ENCODE results near the gene ADAM10. TPM values are rescaled to one million over a fixed set of nuclear protein-coding genes. Genes with fewer than 3 reads are reported as not detected.

Gene ADAM10
- total and polyA plus RNA-seq, 2 of the 8 experiments (the other 6 are each of a cell fraction or from before 2014, with no cell fraction given) = 46.5 to 163 TPM

DNA sequence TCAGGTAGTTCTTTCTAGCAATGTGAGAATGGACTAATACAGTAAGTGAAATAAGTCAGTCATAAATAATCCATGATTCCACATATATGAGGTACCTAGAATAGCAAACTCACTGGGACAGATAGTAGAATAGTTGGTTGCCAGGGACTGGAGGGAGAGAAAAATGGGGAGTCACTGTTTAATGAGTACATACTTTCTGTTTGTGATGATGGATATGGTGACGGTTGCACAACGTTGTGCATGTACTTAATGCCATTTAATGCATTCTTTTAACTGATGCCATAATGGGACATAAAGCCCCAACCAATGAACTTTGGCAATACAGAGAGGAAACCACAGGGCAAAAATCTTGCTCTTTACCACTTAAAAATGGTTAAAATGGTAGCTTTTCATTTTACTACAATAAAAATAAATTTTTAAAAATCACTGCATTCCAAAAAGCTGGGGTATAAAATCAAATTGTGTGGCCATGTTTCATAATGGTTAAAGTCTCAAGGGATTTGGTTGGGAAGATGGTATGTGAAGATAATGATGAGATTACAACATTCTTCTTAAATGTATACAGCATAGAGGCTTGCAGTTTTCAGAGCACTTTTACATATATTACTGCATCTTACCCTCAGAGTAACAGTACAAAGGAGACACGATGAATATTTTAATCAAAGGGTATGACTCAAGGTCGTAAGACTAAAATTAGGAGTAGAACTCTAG, 45.2 kb downstream of the ADAM10 start:
- Histone ChIP-seq H3K79me1 (ENCODE audit: low read depth, low read length) (peaks cover 2% of the 10 kb centered on the region; the same call in 1 of the 2 replicates), H2BK20ac (ENCODE audit: low read length) (no peak overlapping the region), H2BK12ac (ENCODE audit: low read depth, low read length) (no peak overlapping the region), H3K27ac (ENCODE audit: low read depth, low read length) (no peak overlapping the region), H3K4me2 (ENCODE audit: insufficient read depth in 1 of 2, low read depth in 2 of 2, low read length in 2 of 2) (no peak overlapping the region), H3K9me3 (ENCODE audit: insufficient read depth in 2 of 2, low read depth in 1 of 2, low read length in 1 of 2) (no peaks in the 10 kb centered on the region), H3K18ac (ENCODE audit: extremely low read depth, low read length) (no peak overlapping the region), H2BK120ac (replicated peaks; ENCODE audit: low read depth, low read length) (no peak overlapping the region), H3K14ac (ENCODE audit: insufficient read length) (no peak overlapping the region), H2AFZ (ENCODE audit: low read length) (no peak overlapping the region), H2AK5ac (ENCODE audit: low read depth, low read length) (no peak overlapping the region), H4K91ac (replicated peaks; ENCODE audit: insufficient read length, low read length) (no peak overlapping the region), H3K23me2 (ENCODE audit: low read depth, low read length) (no peaks in the 10 kb centered on the region), H4K5ac (ENCODE audit: insufficient read length, low read depth, low read length) (no peak overlapping the region), H2BK5ac (ENCODE audit: low read depth, low read length) (no peak overlapping the region), H3K36me3 (ENCODE audit: control insufficient read depth in 2 of 4, insufficient read depth in 4 of 4, low read length in 3 of 4) (no peaks in the 10 kb centered on the region), H3K9ac (replicated peaks in 1 of 4; ENCODE audit: extremely low read depth in 1 of 4, low read depth in 3 of 4, low read length in 3 of 4) (no peak overlapping the region), H3K79me2 (ENCODE audit: control insufficient read depth in 1 of 2, insufficient read depth in 2 of 2, low read length in 2 of 2) (peaks cover 3 to 78% of the 10 kb centered on the region in 2 experiments), H4K20me1 (replicated peaks in 1 of 2; ENCODE audit: control insufficient read depth in 1 of 2, insufficient read depth in 2 of 2, low read length in 2 of 2) (peaks cover 2 to 5% of the 10 kb centered on the region in 2 experiments), H3K23ac (ENCODE audit: insufficient read length) (no peak overlapping the region), H3K4me1 (replicated peaks in 1 of 4; ENCODE audit: control insufficient read depth in 3 of 4, insufficient read depth in 4 of 4, low read length in 3 of 4) (no peaks in the 10 kb centered on the region), H3K4ac (replicated peaks; ENCODE audit: insufficient read length, low read depth, low read length) (no peak overlapping the region), H4K8ac (ENCODE audit: extremely low read depth, insufficient read depth, low read length) (no peak overlapping the region), H3K56ac (replicated peaks; ENCODE audit: insufficient read length, low read depth, low read length) (no peak overlapping the region), H3K27me3 (replicated peaks in 1 of 4; ENCODE audit: control insufficient read depth in 3 of 4, extremely low read depth in 1 of 4, insufficient read depth in 3 of 4, low read length in 3 of 4) (no peaks in the 10 kb centered on the region; a peak in 1 of 7 replicates), H2BK15ac (ENCODE audit: low read length) (no peak overlapping the region), H3K4me3 (ENCODE audit: extremely low read depth in 1 of 4, insufficient read depth in 2 of 4, low read depth in 3 of 4, low read length in 4 of 4) (no peak overlapping the region)
- POLR2A ChIA-PET (ENCODE audit: partially characterized antibody) = no interaction called here
- FAIRE-seq = no peak
- CTCF ChIA-PET (ENCODE audit: partially characterized antibody) = no interaction called here
- 93% methylated on average over 4 of the region's 4 CpGs; no CpG with 5 or more reads in 1 of the 2 experiments for WGBS, 2 experiments (ENCODE audit: extremely low coverage in 1 of 2, insufficient coverage in 1 of 2, insufficient read length in 1 of 2, insufficient replicate concordance in 2 of 2, low coverage in 1 of 2, low lambda C conversion rate in 2 of 2, missing lambda C conversion rate in 1 of 2)
- DNase-seq (ENCODE audit: low read depth in 1 of 2, low spot score in 2 of 2) = no peak
- TF ChIP-seq SP4 (IDR thresholded peaks at IDR 0.05; ENCODE audit: low read length) = no peak
- TF ChIP-seq MAFK (IDR thresholded peaks at IDR 0.05; ENCODE audit: low read depth, low read length) = no peak
- TF ChIP-seq RAD21 (IDR thresholded peaks at IDR 0.05 in 1 of 2, conservative IDR thresholded peaks at IDR 0.05 in 1 of 2; ENCODE audit: low read depth in 2 of 2, low read length in 2 of 2) = no peak
- no peak for TF ChIP-seq SP1 (IDR thresholded peaks at IDR 0.05; ENCODE audit: low read depth, low read length)
- TF ChIP-seq, protein P1, sequence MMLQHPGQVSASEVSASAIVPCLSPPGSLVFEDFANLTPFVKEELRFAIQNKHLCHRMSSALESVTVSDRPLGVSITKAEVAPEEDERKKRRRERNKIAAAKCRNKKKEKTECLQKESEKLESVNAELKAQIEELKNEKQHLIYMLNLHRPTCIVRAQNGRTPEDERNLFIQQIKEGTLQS (IDR thresholded peaks at IDR 0.05; ENCODE audit: insufficient read depth, low read depth, low read length) = no peak
- no peak for TF ChIP-seq RFX5 (IDR thresholded peaks at IDR 0.05; ENCODE audit: borderline replicate concordance, low read depth, low read length)
- TF ChIP-seq GTF2F1 (IDR thresholded peaks at IDR 0.05; ENCODE audit: borderline replicate concordance, low read depth, low read length) = no peak
- TF ChIP-seq CTBP2 (IDR thresholded peaks at IDR 0.05; ENCODE audit: borderline replicate concordance, insufficient read depth, insufficient read length, low read length) = no peak
- TF ChIP-seq PHF8 (conservative IDR thresholded peaks at IDR 0.05; ENCODE audit: low read depth, low read length) = no peak
- TF ChIP-seq SAP30 (IDR thresholded peaks at IDR 0.05; ENCODE audit: insufficient read depth, insufficient replicate concordance, low read length) = no peak
- TF ChIP-seq EGR1 (IDR thresholded peaks at IDR 0.05; ENCODE audit: borderline replicate concordance, low read depth, low read length) = no peak
- TF ChIP-seq CEBPB (IDR thresholded peaks at IDR 0.05; ENCODE audit: low read depth, low read length) = no peak

Measured in H1 (cell line).